Neural progenitor cell (in vitro differentiated cells): ENCODE measurements around the gene CCSER1. TPM values are rescaled to one million over a fixed set of nuclear protein-coding genes. Genes with fewer than 3 reads are reported as not detected.
"Not testable (repeated sequence)": the region's sequence is repeated elsewhere in the genome, so short reads cannot be mapped to it uniquely, and the experiment has no call there.

Source experiments
- DNase-seq: peaks from one replicate; pipeline ENCODE4 v3.0.0-alpha.2; 2016; ENCODE audit warnings: low spot score
- H2AFZ ChIP-seq: fragments of 200-600 bp; sonication (generic); replicated peaks from 2 replicates; pipeline ENCODE4 v1.6.1; 2016; ENCODE audit warnings: antibody characterized with exemption
- H3F3A ChIP-seq: fragments of 200-600 bp; sonication (generic); 2 replicates; pipeline ENCODE4 v1.6.1; 2016; ENCODE audit warnings: antibody characterized with exemption, low read depth
- H3K27ac ChIP-seq: fragments of 200-600 bp; sonication (generic); 2 replicates; pipeline ENCODE4 v1.5.1; 2016; ENCODE audit warnings: mild to moderate bottlenecking
- H3K27me3 ChIP-seq: fragments of 200-600 bp; sonication (generic); 2 replicates; pipeline ENCODE4 v1.6.1; 2016; ENCODE audit warnings: mild to moderate bottlenecking, moderate library complexity
- H3K36me3 ChIP-seq: fragments of 200-600 bp; sonication (generic); 2 replicates; pipeline ENCODE4 v1.5.1; 2016
- H3K4me1 ChIP-seq: fragments of 200-600 bp; sonication (generic); 2 replicates; pipeline ENCODE4 v1.6.1; 2016; ENCODE audit warnings: mixed run types
- H3K4me2 ChIP-seq: fragments of 200-600 bp; sonication (generic); 2 replicates; pipeline ENCODE4 v1.6.1; 2016
- H3K4me3 ChIP-seq: fragments of 200-600 bp; sonication (generic); 2 replicates; pipeline ENCODE4 v1.5.1; 2016
- H3K79me2 ChIP-seq: fragments of 200-600 bp; sonication (generic); 2 replicates; pipeline ENCODE4 v1.6.1; 2016; ENCODE audit warnings: low read depth
- H3K9ac ChIP-seq: fragments of 200-600 bp; sonication (generic); 2 replicates; pipeline ENCODE4 v1.6.1; 2016
- H3K9me3 ChIP-seq: fragments of 200-600 bp; sonication (generic); 2 replicates; pipeline ENCODE4 v1.5.1; 2016; ENCODE audit warnings: low read depth
- H4K20me1 ChIP-seq: fragments of 200-600 bp; sonication (generic); 2 replicates; pipeline ENCODE4 v1.6.1; 2016; ENCODE audit warnings: low read depth
- H3K27ac Mint-ChIP-seq: 3 replicates; pipeline ENCODE4 v1.8.0; 2021; ENCODE audit warnings: mixed read lengths
- H3K27me3 Mint-ChIP-seq: 2 replicates; pipeline ENCODE4 v1.8.0; 2022; ENCODE audit warnings: low read depth, mild to moderate bottlenecking, inconsistent platforms, moderate library complexity, mixed read lengths; ENCODE audit not compliant: insufficient read depth
- H3K36me3 Mint-ChIP-seq: 3 replicates; pipeline ENCODE4 v1.8.0; 2021; ENCODE audit warnings: mixed read lengths
- H3K4me1 Mint-ChIP-seq: 3 replicates; pipeline ENCODE4 v1.8.0; 2021; ENCODE audit warnings: mixed read lengths
- H3K4me3 Mint-ChIP-seq: 3 replicates; pipeline ENCODE4 v1.8.0; 2021; ENCODE audit warnings: mild to moderate bottlenecking, moderate library complexity, mixed read lengths
- H3K9me3 Mint-ChIP-seq: 3 replicates; pipeline ENCODE4 v1.8.0; 2020; ENCODE audit warnings: mixed read lengths
- CTCF ChIP-seq: fragments of 200-600 bp; sonication (generic); IDR thresholded peaks from 2 replicates; pipeline ENCODE4 v1.5.1; 2017; ENCODE audit warnings: antibody characterized with exemption, mild to moderate bottlenecking
- EZH2 ChIP-seq: fragments of 200-600 bp; sonication (generic); IDR thresholded peaks from 2 replicates; pipeline ENCODE4 v1.6.1; 2017; ENCODE audit warnings: antibody characterized with exemption, mild to moderate bottlenecking, moderate library complexity
- EZH2phosphoT487 ChIP-seq: fragments of 200-600 bp; sonication (generic); IDR thresholded peaks from 2 replicates; pipeline ENCODE4 v1.6.1; 2017; ENCODE audit warnings: antibody characterized with exemption
- total RNA-seq: library from RNA; depleted of rRNA; stranded (reverse); fragments of >200 nt; gene quantifications from 2 replicates; pipeline ENCODE4 v1.2.3, GENCODE V29; 2015; ENCODE audit warnings: low replicate concordance

The CCSER1 gene
- total RNA-seq, 1 donor from 2014 or later, result 0.77 TPM

GRCh38 chr4:90888571-90888970 is 761.4 kb downstream of the CCSER1 start:
- no peak overlapping the region for H3K4me3 ChIP-seq
- H3K27me3 Mint-ChIP-seq, result no peaks in the 10 kb centered on the region
- H3K27ac ChIP-seq, result no peak overlapping the region
- H3K27ac Mint-ChIP-seq, result no peak overlapping the region
- H3K4me2 ChIP-seq, result no peak overlapping the region
- no peaks in the 10 kb centered on the region for H3K9me3 Mint-ChIP-seq
- H2AFZ ChIP-seq, result no peak overlapping the region
- no peaks in the 10 kb centered on the region for H3K36me3 Mint-ChIP-seq
- no peak for TF ChIP-seq EZH2
- TF ChIP-seq EZH2phosphoT487, result no peak
- no peak for TF ChIP-seq CTCF
- no peak overlapping the region for H3K4me3 Mint-ChIP-seq
- no peaks in the 10 kb centered on the region for H3K9me3 ChIP-seq
- H3K9ac ChIP-seq, result no peak overlapping the region
- no peaks in the 10 kb centered on the region for H3K4me1 ChIP-seq
- no peaks in the 10 kb centered on the region for H3F3A ChIP-seq
- H4K20me1 ChIP-seq, result no peaks in the 10 kb centered on the region
- no peaks in the 10 kb centered on the region for H3K36me3 ChIP-seq
- no peak for DNase-seq
- H3K4me1 Mint-ChIP-seq, result no peaks in the 10 kb centered on the region
- H3K79me2 ChIP-seq, result no peaks in the 10 kb centered on the region
- H3K27me3 ChIP-seq, result no peaks in the 10 kb centered on the region

GRCh38 chr4:90889171-90889570 is 762.0 kb downstream of the CCSER1 start:
- Histone ChIP-seq H3K27ac (no peak overlapping the region), H3K4me2 (no peak overlapping the region), H2AFZ (no peak overlapping the region), H3K9ac (no peak overlapping the region), H3K27me3 (no peaks in the 10 kb centered on the region), H3K79me2 (no peaks in the 10 kb centered on the region), H4K20me1 (no peaks in the 10 kb centered on the region), H3K4me3 (no peak overlapping the region), H3K4me1 (no peaks in the 10 kb centered on the region), H3F3A (no peaks in the 10 kb centered on the region), H3K9me3 (no peaks in the 10 kb centered on the region), H3K36me3 (no peaks in the 10 kb centered on the region)
- TF ChIP-seq CTCF (no peak), EZH2 (no peak), EZH2phosphoT487 (no peak)
- Mint-ChIP-seq H3K4me1 (no peaks in the 10 kb centered on the region), H3K27me3 (no peaks in the 10 kb centered on the region), H3K36me3 (no peaks in the 10 kb centered on the region), H3K4me3 (no peak overlapping the region), H3K27ac (no peak overlapping the region), H3K9me3 (no peaks in the 10 kb centered on the region)
- no peak for DNase-seq

- not testable (repeated sequence) for H3K27me3 Mint-ChIP-seq, H3K4me3 ChIP-seq, DNase-seq, H3K4me1 Mint-ChIP-seq, H3K27me3 ChIP-seq, H3K4me2 ChIP-seq, H3F3A ChIP-seq, H3K27ac ChIP-seq, H3K36me3 ChIP-seq, H3K27ac Mint-ChIP-seq, H2AFZ ChIP-seq, H3K36me3 Mint-ChIP-seq, H3K9me3 ChIP-seq, H3K9ac ChIP-seq, H3K4me3 Mint-ChIP-seq, H4K20me1 ChIP-seq, H3K79me2 ChIP-seq, H3K4me1 ChIP-seq
- H3K9me3 Mint-ChIP-seq, result peaks cover 19% of the 10 kb centered on the region
These were observed 776.2 kb downstream of the CCSER1 start for GRCh38 chr4:90903413-90903812.

GRCh38 chr4:90904021-90904420 is 776.8 kb downstream of the CCSER1 start:
- peaks cover 2% of the 10 kb centered on the region for H3K4me1 Mint-ChIP-seq
- TF ChIP-seq CTCF, result no peak
- TF ChIP-seq EZH2, result no peak
- no peak for TF ChIP-seq EZH2phosphoT487
- no peak overlapping the region for H2AFZ ChIP-seq
- DNase-seq, result no peak
- H3K36me3 Mint-ChIP-seq, result no peaks in the 10 kb centered on the region
- no peak overlapping the region for H3K4me2 ChIP-seq
- H3K27ac ChIP-seq, result no peak overlapping the region
- no peak overlapping the region for H3K27ac Mint-ChIP-seq
- H4K20me1 ChIP-seq, result no peaks in the 10 kb centered on the region
- no peaks in the 10 kb centered on the region for H3K36me3 ChIP-seq
- H3K79me2 ChIP-seq, result no peaks in the 10 kb centered on the region
- H3K9me3 Mint-ChIP-seq, result peaks cover 19% of the 10 kb centered on the region
- H3K27me3 ChIP-seq, result no peaks in the 10 kb centered on the region
- no peak overlapping the region for H3K9ac ChIP-seq
- H3F3A ChIP-seq, result no peaks in the 10 kb centered on the region
- peaks cover 5% of the 10 kb centered on the region for H3K9me3 ChIP-seq
- no peaks in the 10 kb centered on the region for H3K27me3 Mint-ChIP-seq
- H3K4me1 ChIP-seq, result no peaks in the 10 kb centered on the region
- no peak overlapping the region for H3K4me3 ChIP-seq
- H3K4me3 Mint-ChIP-seq, result no peak overlapping the region
